ENCODE results near the gene PPCDC.
A peak's percentile ranks its signal among the peaks of the same experiment; 100 is the strongest.

PPCDC gene, protein sequence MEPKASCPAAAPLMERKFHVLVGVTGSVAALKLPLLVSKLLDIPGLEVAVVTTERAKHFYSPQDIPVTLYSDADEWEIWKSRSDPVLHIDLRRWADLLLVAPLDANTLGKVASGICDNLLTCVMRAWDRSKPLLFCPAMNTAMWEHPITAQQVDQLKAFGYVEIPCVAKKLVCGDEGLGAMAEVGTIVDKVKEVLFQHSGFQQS

DNA sequence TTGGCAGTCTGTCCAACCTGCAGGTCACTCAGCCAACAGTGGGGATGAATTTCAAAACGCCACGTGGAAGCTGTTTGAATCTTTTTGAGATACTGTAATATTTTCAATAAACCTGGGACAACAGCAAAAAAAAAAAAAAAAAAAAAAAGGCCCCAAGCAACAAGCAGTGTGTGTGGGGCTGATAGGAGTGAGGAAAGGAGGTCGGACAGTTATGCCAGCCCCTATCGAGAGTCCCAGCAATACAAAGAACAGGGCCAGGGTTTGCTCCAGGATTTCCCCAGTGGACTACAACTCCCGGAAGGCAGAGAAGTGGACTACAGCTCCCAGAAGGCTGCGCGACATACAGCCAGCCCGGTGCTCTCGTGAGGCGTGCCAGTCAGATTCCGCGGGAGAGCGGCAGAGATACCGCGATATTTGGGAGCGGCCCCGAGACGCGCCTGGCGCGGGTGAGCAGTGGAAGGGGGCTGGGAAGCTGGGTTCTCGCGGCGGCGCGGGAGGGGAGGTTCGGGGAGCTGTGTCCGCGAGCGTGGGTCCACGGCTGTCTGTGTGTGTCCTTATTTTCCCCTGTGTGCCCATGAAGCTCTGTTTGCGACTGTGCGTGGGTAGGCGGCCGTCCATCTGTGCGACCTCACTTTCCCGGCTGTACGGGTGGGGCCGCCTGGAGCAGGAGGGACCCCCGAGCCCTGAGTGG is at the start of gene PPCDC:
PPCDC (plus strand) TSS at position 410 of the 691 bp plus-strand sequence. CDS start 4,729 bp downstream, outside the sequence.
- DNase-seq = peak; percentile 96

DNA sequence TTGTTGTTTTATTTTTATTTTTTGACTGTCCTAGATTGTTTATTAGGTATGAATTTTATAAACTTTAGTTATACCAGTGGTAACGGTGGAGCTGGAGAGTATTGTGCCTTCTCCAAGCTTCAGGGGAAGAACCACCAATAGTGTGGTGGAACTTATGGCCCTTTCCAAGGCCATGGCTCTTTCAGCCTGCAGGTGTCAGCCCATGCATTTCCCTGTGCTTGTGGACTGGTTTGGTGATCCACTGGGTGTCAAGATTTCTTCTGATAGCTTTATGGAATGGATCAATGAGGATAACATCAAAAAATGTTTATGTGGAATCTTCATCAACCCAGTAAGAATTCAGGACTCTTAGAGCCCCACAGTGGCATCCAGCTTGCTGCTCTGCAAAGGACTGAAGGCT is 47.2 kb upstream of the PPCDC start:
- no peak for DNase-seq

DNA sequence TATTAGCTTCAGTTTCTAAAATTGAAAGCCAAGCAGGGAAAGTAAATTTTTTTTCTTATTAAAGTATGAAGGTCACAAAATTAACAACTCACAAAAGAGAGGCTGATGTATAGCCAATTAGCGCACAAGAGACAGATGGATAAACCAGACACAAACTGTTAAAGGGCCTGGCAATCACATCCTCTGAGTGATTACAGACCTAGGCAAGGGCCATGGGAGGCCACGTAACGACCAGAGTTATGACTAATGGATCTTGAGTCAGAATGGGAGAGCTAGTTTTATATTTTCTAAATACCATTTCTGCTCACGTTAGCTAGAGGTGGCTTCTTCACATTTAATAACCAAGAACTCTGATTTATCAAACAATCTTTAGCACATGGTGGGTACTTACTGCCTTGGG is 45.8 kb upstream of the PPCDC start:
- no peak for DNase-seq

DNA sequence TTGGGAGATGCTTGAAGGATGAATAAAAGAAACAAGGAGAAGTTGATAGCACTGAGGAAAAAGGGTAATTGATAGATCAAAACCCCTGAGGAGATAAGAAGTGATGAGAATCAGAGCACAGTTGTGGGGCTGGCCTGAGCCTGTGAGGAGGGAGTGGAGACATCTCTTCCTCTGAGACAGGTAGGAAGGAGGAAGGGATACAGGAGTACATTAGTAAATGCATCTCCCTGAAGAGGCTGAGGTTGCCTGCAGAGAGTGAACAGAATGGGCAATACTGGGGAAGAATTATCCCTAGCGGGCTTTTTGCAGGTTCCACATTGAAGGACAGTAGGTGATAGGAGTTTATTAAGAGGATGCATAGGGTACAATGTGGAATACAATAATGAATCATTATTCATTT is 45.3 kb upstream of the PPCDC start:
- no peak for DNase-seq

DNA sequence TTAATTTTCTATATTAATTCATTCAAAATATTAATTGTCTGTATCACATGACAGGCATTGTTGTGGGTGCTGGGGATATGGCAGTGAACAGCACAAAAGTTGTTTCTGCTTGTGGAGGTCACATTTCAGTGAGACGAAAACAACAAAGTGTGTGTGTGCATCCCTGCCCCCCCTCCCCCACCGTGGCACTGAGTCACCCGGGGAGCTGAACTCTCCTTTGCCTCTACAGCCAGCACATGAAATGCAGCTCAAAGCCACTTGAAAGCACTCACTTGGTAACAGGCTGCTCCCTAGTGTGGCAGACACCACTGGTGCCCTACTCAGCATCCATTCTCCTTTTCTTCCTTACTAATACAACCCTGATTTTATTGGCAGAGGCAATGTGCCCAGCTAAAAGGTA is 44.9 kb upstream of the PPCDC start:
- DNase-seq = no peak

DNA sequence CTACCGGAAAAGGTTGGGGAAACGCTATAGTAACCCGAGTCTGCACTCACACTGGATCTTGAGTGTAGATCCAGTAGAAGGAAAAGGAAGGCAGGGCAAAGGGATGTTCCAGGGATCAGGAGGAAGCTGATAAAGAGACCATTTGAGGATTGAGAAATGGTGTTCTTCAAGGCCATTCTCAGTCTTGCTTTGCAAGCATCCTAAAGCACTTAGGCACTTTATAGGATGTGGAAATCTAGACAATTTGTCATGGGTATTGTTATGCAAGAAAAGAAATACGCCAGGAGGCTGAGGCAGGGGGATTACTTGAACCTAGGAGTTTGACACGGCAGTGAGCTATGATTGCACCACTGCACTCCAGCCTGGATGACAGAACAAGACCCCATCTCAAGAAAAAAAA is 41.2 kb upstream of the PPCDC start:
- no peak for DNase-seq

DNA sequence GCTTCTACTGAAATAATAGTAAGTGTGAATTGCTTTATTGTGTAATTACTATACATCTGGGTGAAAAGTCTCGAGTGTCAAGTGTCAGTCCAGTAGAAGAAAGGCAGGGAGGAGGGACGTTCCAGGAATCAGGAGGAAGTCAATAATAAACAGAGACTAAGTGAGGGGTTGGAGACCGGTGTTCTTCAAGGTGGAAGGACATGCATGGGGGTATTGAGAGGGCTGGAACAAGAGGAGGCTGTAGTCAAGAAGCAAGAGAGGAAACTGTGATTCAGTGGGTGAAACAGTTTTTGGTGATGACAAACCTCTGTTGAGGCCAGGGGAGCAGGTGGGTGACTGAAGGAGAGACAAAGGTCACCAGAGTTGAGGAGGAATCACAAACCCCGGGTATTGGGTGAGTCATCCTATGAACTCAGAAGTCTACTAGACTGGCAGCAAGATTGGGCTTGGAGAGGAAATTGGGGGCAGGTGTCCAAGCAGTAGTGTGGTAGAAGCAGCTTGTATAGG is 39.6 kb upstream of the PPCDC start:
- DNase-seq = no peak

DNA sequence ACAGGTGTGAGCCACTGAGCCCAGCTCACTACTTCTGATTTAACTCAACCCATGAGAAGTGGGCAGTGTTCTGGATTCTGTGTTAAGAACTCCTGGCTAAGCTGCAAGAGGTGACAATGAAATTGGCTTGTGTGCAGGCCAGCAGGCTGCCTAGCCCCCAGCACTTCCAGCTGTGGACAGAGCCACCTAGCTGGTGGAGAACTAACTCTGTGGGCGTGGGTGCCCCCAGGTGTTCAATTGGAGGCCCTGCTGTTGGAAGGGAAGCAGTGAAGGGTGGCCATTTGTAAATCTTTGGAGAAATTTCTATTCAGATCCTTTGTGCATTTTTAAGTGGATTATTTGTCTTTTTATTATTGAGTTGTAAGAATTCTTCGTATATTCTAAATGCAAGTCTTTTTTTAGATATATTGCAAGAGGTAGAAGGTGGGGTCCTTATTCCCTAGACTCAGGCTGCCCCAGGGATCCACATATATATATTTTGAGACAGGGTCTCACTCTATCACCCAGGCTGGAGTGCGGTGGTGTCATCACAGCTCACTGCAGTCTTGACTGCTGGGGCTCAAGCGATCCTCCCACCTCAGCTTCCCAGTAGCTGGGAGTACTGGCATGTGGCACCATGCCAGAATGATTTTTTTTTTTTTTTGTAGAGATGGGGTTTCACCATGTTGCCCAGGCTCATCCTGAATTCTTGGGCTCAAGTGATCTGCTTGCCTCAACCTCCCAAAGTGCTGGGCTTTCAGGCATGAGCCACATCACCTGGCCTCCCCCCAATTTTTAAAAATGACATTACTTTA is 35.2 kb upstream of the PPCDC start:
- DNase-seq = peak; percentile 36

DNA sequence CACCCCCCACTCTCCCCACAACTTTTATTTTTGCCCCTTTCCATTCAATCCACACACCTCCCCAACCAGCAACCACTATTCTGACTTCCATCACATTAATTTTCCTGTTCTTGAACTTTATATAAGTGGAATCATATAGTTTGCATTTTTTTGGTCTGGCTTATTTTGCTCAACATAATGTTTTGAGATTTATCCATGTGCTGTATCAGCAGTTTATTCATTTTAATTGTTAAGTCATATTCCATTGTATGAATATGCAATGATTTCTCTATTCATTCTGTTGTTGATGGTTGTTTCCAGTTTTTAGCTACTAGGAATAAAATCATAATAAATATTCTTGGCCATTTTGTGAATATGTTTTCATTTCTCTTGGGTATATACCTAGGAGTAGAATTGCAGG is 33.9 kb upstream of the PPCDC start:
- no peak for DNase-seq

DNA sequence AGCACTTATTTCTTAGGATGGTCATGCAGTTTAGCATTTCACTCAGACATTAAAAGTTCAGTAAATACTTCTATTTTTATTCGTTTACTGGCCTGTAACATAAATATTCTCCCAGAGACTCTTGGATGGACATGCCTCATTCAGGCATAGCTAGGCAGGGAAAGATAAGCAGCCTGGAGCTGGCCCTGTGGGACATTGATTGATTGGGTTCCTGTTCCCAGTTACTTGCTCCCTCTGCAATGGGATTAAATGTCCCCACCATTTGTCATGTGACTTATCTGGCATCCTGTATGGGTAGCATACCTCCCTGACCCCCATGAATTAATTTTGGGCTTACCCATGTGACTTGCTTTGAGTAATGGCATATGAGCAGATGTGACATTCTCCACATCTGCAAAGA is 30.8 kb upstream of the PPCDC start:
- no peak for DNase-seq

DNA sequence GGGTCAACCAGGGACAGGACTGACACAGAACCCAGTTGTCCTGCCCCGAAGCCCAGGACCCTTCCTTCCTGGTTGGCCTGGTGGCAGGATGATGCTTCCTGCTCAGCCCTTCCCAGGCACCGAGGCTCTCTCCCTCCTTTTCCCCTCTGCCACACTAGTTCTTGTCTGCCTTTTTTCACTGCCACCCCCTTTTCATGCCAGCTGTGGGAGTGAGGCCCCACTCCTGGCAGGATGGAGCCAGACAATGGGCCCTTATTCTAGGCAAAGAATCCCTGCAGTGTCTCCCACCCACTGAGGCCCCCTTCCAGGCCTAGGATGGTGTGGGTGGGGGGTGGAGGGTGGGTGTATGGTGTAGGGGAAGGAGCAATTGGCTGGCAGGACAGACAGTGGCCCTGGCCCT is 29.2 kb upstream of the PPCDC start:
- no peak for DNase-seq

DNA sequence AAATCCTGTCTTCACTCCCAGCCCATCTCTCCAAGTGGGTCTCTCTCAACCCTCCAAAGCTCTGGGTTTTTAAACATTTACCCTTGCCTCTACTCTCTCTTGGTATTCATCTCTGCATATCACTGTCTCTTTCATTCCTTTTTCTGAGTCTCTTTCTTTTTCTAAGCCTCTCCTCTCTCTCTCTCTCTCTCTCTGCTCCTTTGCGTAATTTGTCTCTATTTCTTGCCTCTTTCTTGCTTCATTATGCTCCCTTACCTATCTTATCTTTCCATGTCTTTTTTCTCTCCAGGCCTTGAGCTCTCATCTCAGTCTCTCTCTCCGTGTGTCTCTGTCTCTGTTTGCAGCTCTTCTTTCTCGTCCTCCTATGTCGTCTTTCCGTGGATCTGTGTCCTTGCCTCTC is 28.7 kb upstream of the PPCDC start:
- no peak for DNase-seq

DNA sequence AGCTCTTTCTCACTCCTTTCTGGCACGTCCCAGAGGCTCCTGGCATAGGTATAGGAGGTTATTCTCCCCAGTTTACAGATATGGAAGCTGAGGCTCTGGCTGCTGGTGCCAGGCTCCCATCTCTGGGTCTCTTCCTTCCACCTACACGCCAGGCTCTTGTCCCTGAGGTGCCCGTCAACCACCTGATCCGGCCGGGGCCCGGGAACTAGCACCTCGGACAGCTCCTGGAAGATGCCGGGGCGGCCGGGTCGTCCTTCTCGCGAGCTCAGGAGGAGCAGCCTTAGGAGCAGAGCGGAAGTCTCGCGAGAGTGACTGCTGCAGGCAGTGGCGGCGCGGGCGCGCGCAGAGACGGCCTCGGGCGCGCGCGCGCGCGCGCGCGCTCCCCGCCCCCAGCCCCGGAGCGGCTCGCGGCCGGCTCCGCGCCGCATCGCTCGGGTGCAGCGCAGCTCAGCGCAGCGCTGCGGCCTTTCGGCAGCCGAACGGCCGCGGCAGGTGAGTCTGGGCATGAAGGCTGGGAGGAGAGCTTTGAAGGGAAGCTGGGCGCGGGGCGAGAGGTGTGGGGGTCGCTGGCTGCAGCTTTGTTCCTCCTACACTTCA is 28.1 kb upstream of the PPCDC start, which contains the start of gene SCAMP5:
SCAMP5 (plus strand) TSS at position 382 of the 597 bp plus-strand sequence. CDS start 16,277 bp downstream, outside the sequence.
- DNase-seq = peak; percentile 96

DNA sequence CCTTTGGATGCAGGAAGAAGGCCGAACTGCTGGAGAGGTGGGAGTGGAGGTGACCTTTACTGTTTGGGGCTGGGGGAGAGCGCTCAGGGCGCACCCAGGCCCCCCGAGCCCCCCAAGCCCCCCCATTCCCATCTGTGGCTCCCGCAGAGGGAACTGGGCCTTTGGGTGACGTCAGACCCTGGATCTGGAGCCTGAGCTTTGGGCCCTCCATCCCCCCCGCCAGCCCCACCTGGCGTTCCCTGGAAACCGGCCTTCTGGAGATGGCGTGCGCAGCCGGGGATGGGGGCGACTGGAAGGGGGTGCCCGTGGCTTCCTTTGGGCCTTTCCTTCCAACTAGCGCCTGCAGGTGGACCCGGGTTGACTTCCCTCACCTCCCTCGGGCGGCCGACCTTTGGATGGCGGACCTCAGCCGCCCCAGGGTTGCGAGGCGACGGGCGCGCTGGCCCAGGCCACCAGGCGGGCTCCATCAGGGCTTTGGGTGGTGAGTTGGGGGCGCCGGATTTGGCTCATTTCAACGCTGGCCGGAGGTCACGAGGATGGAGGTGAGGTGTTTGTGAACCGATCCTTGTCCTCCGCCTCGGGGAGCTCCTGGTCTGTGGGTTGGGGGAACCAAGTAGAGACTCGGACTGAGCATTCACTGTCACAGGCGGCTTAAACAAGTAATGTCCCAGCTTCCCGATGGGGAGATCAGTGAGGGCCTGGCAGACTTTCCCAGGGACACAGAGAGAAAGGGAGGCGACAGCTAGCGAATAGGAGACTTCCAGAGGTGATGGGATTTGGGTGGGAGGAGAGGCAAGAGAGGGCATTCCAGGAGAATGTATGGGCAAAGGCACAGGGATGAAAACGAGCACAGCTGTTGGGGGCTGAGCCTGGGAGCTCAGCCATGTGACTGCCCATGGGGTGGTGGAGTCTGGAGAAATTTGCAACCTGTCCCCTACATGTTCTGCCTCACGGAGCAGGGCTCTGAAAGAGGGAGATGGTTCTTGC is 27.3 kb upstream of the PPCDC start:
- peak; percentile 81 for DNase-seq

DNA sequence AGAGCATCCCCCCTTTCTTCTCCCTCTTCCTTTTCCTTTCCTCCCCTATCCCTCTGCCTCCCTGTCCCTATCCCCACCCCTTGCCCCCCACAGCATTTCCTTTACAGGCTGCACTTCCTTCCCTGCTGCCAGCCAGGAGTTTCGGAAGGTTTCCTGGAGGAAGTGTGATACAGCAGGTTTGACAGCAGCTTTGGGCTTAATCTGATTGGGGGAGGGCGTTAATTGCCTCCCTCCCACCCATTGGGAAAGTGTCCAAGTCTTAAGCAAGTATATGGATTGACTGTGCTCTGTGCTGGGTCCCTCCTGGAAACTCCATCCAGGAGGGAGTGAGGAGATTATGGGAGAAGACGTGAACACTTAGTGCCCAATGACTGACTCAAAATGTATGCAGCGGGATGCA is 26.2 kb upstream of the PPCDC start:
- DNase-seq = no peak

DNA sequence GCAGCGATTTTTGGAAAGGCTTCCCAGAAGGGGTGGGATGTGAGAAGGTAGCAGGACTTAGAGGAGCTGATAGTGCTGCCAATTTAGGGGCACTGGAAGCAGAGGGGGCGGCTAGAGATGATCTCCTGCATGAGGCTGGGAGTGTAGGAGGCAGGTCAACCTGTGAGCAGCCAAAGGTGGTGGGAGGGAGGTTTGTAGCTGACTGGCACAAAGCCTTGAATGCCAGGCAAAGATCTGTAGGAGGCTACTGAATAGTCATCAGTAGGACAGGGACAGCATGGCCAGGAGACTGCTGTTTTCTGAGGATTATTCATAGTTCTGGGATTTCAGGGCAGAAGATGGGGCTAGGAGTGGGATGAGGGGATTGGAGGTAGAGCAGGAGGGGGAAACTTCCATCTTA is 25.8 kb upstream of the PPCDC start:
- no peak for DNase-seq

DNA sequence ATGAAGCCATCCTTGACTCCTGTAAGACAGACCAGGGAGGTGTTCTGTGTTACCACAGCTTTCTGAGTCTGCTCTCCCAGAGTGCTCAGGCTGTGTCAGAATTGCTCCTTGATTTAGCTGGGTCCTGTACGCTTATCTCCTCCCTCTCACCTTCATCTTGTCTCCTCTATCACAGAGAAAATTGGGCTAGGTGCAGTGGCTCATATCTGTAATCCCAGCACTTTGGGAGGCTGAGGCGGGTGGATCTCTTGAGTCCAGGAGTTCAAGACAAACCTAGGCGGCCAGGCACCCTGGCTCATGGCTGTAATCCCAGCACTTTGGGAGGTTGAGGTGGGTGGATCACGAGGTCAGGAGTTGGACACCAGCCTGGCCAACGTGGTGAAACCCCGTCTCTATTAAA is 22.1 kb upstream of the PPCDC start:
- no peak for DNase-seq

DNA sequence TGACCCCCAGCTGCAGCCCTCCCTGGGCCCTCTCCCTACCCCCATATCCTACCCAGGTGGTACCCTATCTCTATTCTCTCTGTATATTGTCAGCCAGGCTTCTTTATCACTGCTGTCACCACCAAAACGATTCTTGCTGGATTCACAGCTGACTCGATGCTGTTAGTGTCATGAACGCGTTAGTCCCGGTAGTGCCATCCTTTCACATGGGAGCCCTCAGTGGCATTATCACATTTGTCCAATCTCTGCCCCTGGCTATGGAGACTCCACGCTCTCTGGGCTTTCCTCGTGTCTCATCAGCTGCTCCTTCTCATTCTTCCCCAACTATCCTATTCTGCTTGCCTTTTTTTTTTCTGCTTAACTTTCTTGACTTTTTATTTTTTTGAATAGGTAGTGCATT is 21.0 kb upstream of the PPCDC start:
- DNase-seq = no peak

DNA sequence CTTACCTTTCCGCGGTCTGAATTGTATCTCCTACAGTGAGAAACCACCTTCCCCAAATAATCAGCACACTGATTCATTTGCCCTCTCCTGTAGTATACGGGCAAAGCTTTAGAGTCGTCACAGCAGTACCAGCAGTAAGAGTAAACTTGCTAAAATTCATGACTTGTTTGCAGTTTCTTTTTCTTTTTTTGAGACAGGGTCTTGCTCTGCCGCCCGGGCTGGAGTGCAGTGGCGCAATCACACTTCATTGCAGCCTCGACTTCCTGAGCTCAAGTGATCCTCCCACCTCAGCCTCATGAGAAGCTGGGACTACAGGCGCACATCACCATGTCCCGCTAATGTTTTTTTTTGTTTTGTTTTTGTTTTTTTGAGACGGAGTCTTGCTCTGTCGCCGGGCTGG is 16.2 kb upstream of the PPCDC start:
- no peak for DNase-seq

DNA sequence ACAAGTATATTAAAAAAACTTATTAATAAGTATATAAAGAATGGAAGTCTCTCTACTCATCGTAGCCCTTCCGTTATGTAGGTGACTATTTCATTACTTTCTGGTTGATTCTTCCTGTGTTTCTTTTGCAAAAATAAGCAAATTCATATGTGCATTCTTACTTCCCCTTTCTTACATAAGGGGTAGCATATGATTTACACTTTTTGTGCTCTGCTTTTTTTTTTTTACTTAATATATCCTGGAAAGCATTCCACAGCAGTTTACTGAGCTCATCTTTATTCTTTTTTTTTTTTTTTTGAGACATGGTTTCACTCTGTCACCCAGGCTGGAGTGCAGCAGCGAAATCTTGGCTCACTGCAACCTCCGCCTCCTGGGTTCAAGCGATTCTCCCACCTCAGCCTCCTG is 15.2 kb upstream of the PPCDC start:
- no peak for DNase-seq

DNA sequence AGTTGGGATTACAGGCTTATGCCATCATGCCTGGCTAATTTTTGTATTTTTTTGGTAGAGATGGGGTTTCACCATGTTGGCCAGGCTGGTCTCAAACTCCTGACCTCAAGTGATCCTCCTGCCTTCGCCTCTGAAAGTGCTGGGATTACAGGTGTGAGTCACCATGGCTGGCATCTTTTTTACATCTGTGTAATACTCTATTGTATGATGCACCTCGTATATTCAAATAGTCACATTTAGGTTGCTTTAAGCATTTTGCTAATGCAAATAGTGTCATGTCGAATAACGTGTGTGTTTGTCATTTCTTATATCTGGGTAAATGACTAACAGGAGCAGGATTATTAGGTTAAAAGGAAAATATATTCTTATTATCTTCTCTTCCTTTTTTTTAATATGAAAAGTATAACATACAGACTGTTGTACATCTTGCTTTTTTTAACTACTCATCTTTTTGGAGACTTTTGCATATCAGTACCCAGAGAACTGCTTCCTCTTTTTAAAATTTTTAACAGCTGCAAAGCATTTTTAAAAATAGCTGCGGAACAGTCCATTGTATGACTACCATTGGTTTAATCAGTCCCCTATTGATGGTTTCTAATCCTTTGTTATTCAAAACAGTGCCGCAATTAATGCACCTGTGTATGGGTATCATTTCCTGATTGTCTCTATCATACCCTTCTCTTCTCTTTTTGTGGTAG is 14.6 kb upstream of the PPCDC start:
- no peak for DNase-seq

DNA sequence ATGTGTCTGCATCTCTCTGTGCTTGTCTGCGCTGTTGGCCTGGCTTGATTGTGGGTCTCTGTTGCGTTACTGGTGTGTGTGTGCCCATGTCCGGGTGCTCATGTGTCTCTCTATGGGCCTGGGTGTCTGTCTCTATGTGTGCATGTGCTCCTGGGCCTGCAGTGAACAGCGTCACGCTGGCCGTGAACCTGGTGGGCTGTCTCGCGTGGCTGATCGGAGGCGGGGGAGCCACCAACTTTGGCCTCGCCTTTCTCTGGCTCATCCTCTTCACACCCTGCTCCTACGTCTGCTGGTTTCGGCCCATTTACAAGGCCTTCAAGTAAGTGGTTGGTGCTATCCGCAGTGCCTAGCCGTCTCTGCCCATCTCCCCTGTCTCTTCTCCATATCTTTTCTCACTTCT is 7.0 kb upstream of the PPCDC start:
- no peak for DNase-seq
